H1 (cell line): Measurements from ENCODE around the gene INSM1. TPM values are rescaled to one million over a fixed set of nuclear protein-coding genes. Genes with fewer than 3 reads are reported as not detected.

Source experiments
- CTCF ChIA-PET: fragments of 300-600 bp; sonication (Branson Sonifier 250); formaldehyde crosslinking; loops from one replicate; lab custom pipeline; 2021; ENCODE audit not compliant: partially characterized antibody; lab: Charles Lee
- POLR2A ChIA-PET: fragments of 300-600 bp; sonication (Branson Sonifier 250); formaldehyde crosslinking; loops from one replicate; lab custom pipeline; 2021; ENCODE audit warnings: inconsistent platforms; ENCODE audit not compliant: partially characterized antibody; lab: Charles Lee
- DNase-seq, 2 experiments: peaks; one replicate each; pipeline versions ENCODE4 v3.0.0 to v3.0.0-alpha.2; 2010 to 2022; ENCODE audit warnings: low spot score in 2 of 2, low read depth in 1 of 2, mixed read lengths in 1 of 2
- FAIRE-seq: peaks from 2 replicates; lab custom pipeline; 2011; peaks lifted over from hg19 to GRCh38; lab: Jason Lieb, UNC
- H2AFZ ChIP-seq: 2 replicates; pipeline ENCODE4 v1.8.1; 2012; ENCODE audit warnings: low read length, inconsistent platforms
- H2AK5ac ChIP-seq: 2 replicates; pipeline ENCODE4 v1.6.1; 2013; ENCODE audit warnings: low read depth, low read length
- H2BK120ac ChIP-seq: replicated peaks from 2 replicates; pipeline ENCODE3; 2013; ENCODE audit warnings: low read depth, low read length, inconsistent platforms
- H2BK12ac ChIP-seq: 2 replicates; pipeline ENCODE4 v1.6.1; 2013; ENCODE audit warnings: low read depth, low read length
- H2BK15ac ChIP-seq: 2 replicates; pipeline ENCODE4 v1.6.1; 2013; ENCODE audit warnings: low read length
- H2BK20ac ChIP-seq: 2 replicates; pipeline ENCODE4 v1.6.1; 2013; ENCODE audit warnings: low read length
- H2BK5ac ChIP-seq: 2 replicates; pipeline ENCODE4 v1.6.1; 2013; ENCODE audit warnings: low read depth, low read length
- H3K14ac ChIP-seq: 2 replicates; pipeline ENCODE4 v1.6.1; 2013; ENCODE audit warnings: inconsistent platforms; ENCODE audit not compliant: insufficient read length
- H3K18ac ChIP-seq: 2 replicates; pipeline ENCODE4 v1.6.1; 2013; ENCODE audit warnings: low read length; ENCODE audit errors: extremely low read depth
- H3K23ac ChIP-seq: 2 replicates; pipeline ENCODE4 v1.6.1; 2013; ENCODE audit warnings: inconsistent platforms; ENCODE audit not compliant: insufficient read length
- H3K23me2 ChIP-seq: 2 replicates; pipeline ENCODE4 v1.6.1; 2013; ENCODE audit warnings: low read depth, low read length
- H3K27ac ChIP-seq: 2 replicates; pipeline ENCODE4 v1.6.1; 2011; ENCODE audit warnings: low read depth, low read length, inconsistent platforms
- H3K27me3 ChIP-seq, 4 experiments: replicated peaks in 1 of 4; 1 replicate in 1 of 4; 2 replicates in 3 of 4; pipeline versions ENCODE4 v1.6.1 to v1.8.1; 2011 to 2013; ENCODE audit warnings: low read length in 3 of 4, mild to moderate bottlenecking in 3 of 4, inconsistent platforms in 2 of 4, mixed read lengths in 2 of 4, moderate library complexity in 1 of 4; ENCODE audit not compliant: control insufficient read depth in 3 of 4, insufficient read depth in 3 of 4; ENCODE audit errors: extremely low read depth in 1 of 4
- H3K36me3 ChIP-seq, 4 experiments: 2 replicates each; pipeline versions ENCODE4 v1.6.1 to v1.8.1; 2011 to 2013; ENCODE audit warnings: mild to moderate bottlenecking in 4 of 4, low read length in 3 of 4, moderate library complexity in 2 of 4, control low read depth in 1 of 4, inconsistent platforms in 1 of 4; ENCODE audit not compliant: insufficient read depth in 4 of 4, control insufficient read depth in 2 of 4
- H3K4ac ChIP-seq: replicated peaks from 2 replicates; pipeline ENCODE3; 2013; ENCODE audit warnings: low read length, low read depth, mixed read lengths, inconsistent platforms; ENCODE audit not compliant: insufficient read length
- H3K4me1 ChIP-seq, 4 experiments: replicated peaks in 1 of 4; 1 replicate in 1 of 4; 2 replicates in 3 of 4; pipeline versions ENCODE4 v1.6.1 to v1.8.1; 2011 to 2013; ENCODE audit warnings: low read length in 3 of 4, inconsistent platforms in 2 of 4, mixed read lengths in 1 of 4; ENCODE audit not compliant: insufficient read depth in 4 of 4, control insufficient read depth in 3 of 4
- H3K4me2 ChIP-seq, 2 experiments: 2 replicates each; pipeline versions ENCODE4 v1.6.1 to v1.8.1; 2011 to 2013; ENCODE audit warnings: low read depth in 2 of 2, low read length in 2 of 2, control low read depth in 1 of 2, inconsistent platforms in 1 of 2, mild to moderate bottlenecking in 1 of 2; ENCODE audit not compliant: insufficient read depth in 1 of 2
- H3K4me3 ChIP-seq, 4 experiments: fragments of 200-600, 300-600 bp in 1 of 4; sonication (generic), shearing (Covaris generic), sonication (Bioruptor Twin) in 1 of 4; 2 replicates each; pipeline versions ENCODE4 v1.5.1 to v1.8.1; 2011 to 2016; ENCODE audit warnings: low read length in 4 of 4, low read depth in 3 of 4, control low read depth in 2 of 4, inconsistent platforms in 2 of 4, mild to moderate bottlenecking in 2 of 4, mixed read lengths in 1 of 4, moderate library complexity in 1 of 4; ENCODE audit not compliant: insufficient read depth in 2 of 4; ENCODE audit errors: extremely low read depth in 1 of 4
- H3K56ac ChIP-seq: replicated peaks from 2 replicates; pipeline ENCODE3; 2013; ENCODE audit warnings: low read depth, mild to moderate bottlenecking, mixed read lengths, low read length, inconsistent platforms; ENCODE audit not compliant: insufficient read length
- H3K79me1 ChIP-seq: 2 replicates; pipeline ENCODE4 v1.6.1; 2013; ENCODE audit warnings: low read depth, low read length, control low read depth
- H3K79me2 ChIP-seq, 2 experiments: 2 replicates each; pipeline versions ENCODE4 v1.6.1 to v1.8.1; 2012 to 2013; ENCODE audit warnings: low read length in 2 of 2, mild to moderate bottlenecking in 2 of 2, inconsistent platforms in 1 of 2; ENCODE audit not compliant: insufficient read depth in 2 of 2, control insufficient read depth in 1 of 2
- H3K9ac ChIP-seq, 4 experiments: replicated peaks in 1 of 4; 1 replicate in 1 of 4; 2 replicates in 3 of 4; pipeline versions ENCODE4 v1.6.1 to v1.8.1; 2011 to 2013; ENCODE audit warnings: low read depth in 3 of 4, low read length in 3 of 4, control low read depth in 2 of 4, mild to moderate bottlenecking in 2 of 4, moderate library complexity in 2 of 4, inconsistent platforms in 1 of 4; ENCODE audit errors: extremely low read depth in 1 of 4
- H3K9me3 ChIP-seq, 2 experiments: 2 replicates each; pipeline versions ENCODE4 v1.6.1 to v1.8.1; 2012 to 2013; ENCODE audit warnings: mild to moderate bottlenecking in 2 of 2, moderate library complexity in 2 of 2, control low read depth in 1 of 2, inconsistent platforms in 1 of 2, low read depth in 1 of 2, low read length in 1 of 2, mixed read lengths in 1 of 2; ENCODE audit not compliant: insufficient read depth in 2 of 2
- H4K20me1 ChIP-seq, 2 experiments: replicated peaks in 1 of 2; 2 replicates each; pipeline versions ENCODE3 to v1.8.1; 2011 to 2013; ENCODE audit warnings: inconsistent platforms in 2 of 2, low read length in 2 of 2, mild to moderate bottlenecking in 1 of 2; ENCODE audit not compliant: insufficient read depth in 2 of 2, control insufficient read depth in 1 of 2
- H4K5ac ChIP-seq: 2 replicates; pipeline ENCODE4 v1.6.1; 2013; ENCODE audit warnings: low read length, low read depth, mixed read lengths, inconsistent platforms; ENCODE audit not compliant: insufficient read length
- H4K8ac ChIP-seq: 2 replicates; pipeline ENCODE4 v1.8.0; 2013; ENCODE audit warnings: mild to moderate bottlenecking, moderate library complexity, low read length, inconsistent platforms; ENCODE audit not compliant: insufficient read depth; ENCODE audit errors: extremely low read depth
- H4K91ac ChIP-seq: replicated peaks from 2 replicates; pipeline ENCODE3; 2013; ENCODE audit warnings: low read length, mixed read lengths, inconsistent platforms; ENCODE audit not compliant: insufficient read length
- CEBPB ChIP-seq: IDR thresholded peaks from 2 replicates; pipeline ENCODE4 v1.6.1; 2012; ENCODE audit warnings: low read depth, low read length
- EZH2 ChIP-seq: fragments of 200-600 bp; sonication (generic); IDR thresholded peaks from 2 replicates; pipeline ENCODE4 v1.7.1; 2012; ENCODE audit warnings: low read depth, mild to moderate bottlenecking, moderate library complexity, low read length, inconsistent platforms; ENCODE audit not compliant: severe bottlenecking
- GTF2F1 ChIP-seq: IDR thresholded peaks from 2 replicates; pipeline ENCODE4 v1.6.1; 2012; ENCODE audit warnings: low read depth, low read length, improper control_type of control experiment, borderline replicate concordance
- JUN ChIP-seq: IDR thresholded peaks from 2 replicates; pipeline ENCODE4 v1.6.1; 2011; ENCODE audit warnings: low read depth, mild to moderate bottlenecking, improper control_type of control experiment, low read length
- MAX ChIP-seq: IDR thresholded peaks from 2 replicates; pipeline ENCODE4 v1.6.1; 2012; ENCODE audit warnings: inconsistent platforms
- NRF1 ChIP-seq: IDR thresholded peaks from 2 replicates; pipeline ENCODE4 v1.6.1; 2011; ENCODE audit warnings: mild to moderate bottlenecking, low read depth, low read length, improper control_type of control experiment
- SP4 ChIP-seq: IDR thresholded peaks from 2 replicates; pipeline ENCODE4 v1.6.1; 2012; ENCODE audit warnings: low read length, inconsistent platforms
- TAF7 ChIP-seq: optimal IDR thresholded peaks from 2 replicates; pipeline ENCODE3; 2011; ENCODE audit warnings: low read depth, mild to moderate bottlenecking, inconsistent platforms, low read length, moderate library complexity, borderline replicate concordance
- ZNF274 ChIP-seq: IDR thresholded peaks from 2 replicates; pipeline ENCODE4 v1.7.0; 2012; ENCODE audit warnings: low read length, borderline replicate concordance; ENCODE audit errors: extremely low read depth
- WGBS, 2 experiments: shearing (Covaris generic) in 1 of 2; methylation state at CpG; one replicate each; pipeline versions ENCODE4 v1.1.6 to v1.1.7; 2013 to 2015; ENCODE audit warnings: low lambda C conversion rate in 2 of 2, mixed read lengths in 2 of 2, inconsistent platforms in 1 of 2, low coverage in 1 of 2, missing lambda C conversion rate in 1 of 2; ENCODE audit not compliant: insufficient replicate concordance in 2 of 2, insufficient coverage in 1 of 2, insufficient read length in 1 of 2; ENCODE audit errors: extremely low coverage in 1 of 2, missing lambda C conversion rate in 1 of 2; 5-methylcytosine and 5-hydroxymethylcytosine counted together
- polyA plus RNA-seq, 7 experiments: library from polyadenylated mRNA; depleted of rRNA in 3 of 7; stranded (reverse) in 5 of 7; unstranded in 2 of 7; fragments of >200 nt in 5 of 7; fragments of 200-250 nt in 2 of 7; gene quantifications; 1 replicate in 5 of 7; 2 replicates in 1 of 7; 4 replicates in 1 of 7; pipeline versions ENCODE4 v1.2.1 to v1.2.3, GENCODE V29; 2011 to 2013; ENCODE audit warnings: missing spikeins in 2 of 7, mixed read lengths in 2 of 7
- total RNA-seq: library from RNA; stranded (reverse); fragmentation: NEBNext Ultra II Directional; extraction: Animal tissue kit (Norgen Biotek cat#: 25700); gene quantifications from 2 replicates; pipeline ENCODE4 v1.2.1, GENCODE V29; 2021

INSM1 gene
- total and polyA plus RNA-seq, 2 of the 8 experiments (the other 6 are each of a cell fraction or from before 2014, with no cell fraction given), result 0.86 to 2.5 TPM

GRCh38 chr20:20343932-20344331, 24.0 kb upstream of the INSM1 start:
- H3K18ac ChIP-seq, result no peak overlapping the region
- H2BK12ac ChIP-seq, result no peak overlapping the region
- H2BK5ac ChIP-seq, result no peak overlapping the region
- no peak for TF ChIP-seq ZNF274
- no peak for TF ChIP-seq MAX
- no peak for TF ChIP-seq NRF1
- TF ChIP-seq SP4, result no peak
- no peak for TF ChIP-seq TAF7
- TF ChIP-seq GTF2F1, result no peak
- no peak for TF ChIP-seq EZH2
- TF ChIP-seq JUN, result no peak
- no peak for TF ChIP-seq CEBPB
- no peak overlapping the region for H2BK20ac ChIP-seq
- WGBS, 2 experiments, result 89% methylated on average over 7 of the region's 7 CpGs; no CpG with 5 or more reads in 1 of the 2 experiments
- ChIA-PET CTCF (interaction anchor here (1.3 kb wide), 1 partner anchor 66 kb away, joined by 3 read pairs; no protein-coding TSS in a partner anchor), POLR2A (no interaction called here)
- H4K8ac ChIP-seq, result no peak overlapping the region
- H3K14ac ChIP-seq, result no peak overlapping the region
- no peaks in the 10 kb centered on the region for H3K36me3 ChIP-seq
- H3K4ac ChIP-seq, result no peak overlapping the region
- H2AK5ac ChIP-seq, result no peak overlapping the region
- no peak overlapping the region for H3K23ac ChIP-seq
- no peaks in the 10 kb centered on the region for H4K20me1 ChIP-seq
- no peaks in the 10 kb centered on the region for H3K4me1 ChIP-seq
- no peaks in the 10 kb centered on the region for H3K9me3 ChIP-seq
- FAIRE-seq (no peak), DNase-seq (no peak)
- no peak overlapping the region for H2BK15ac ChIP-seq
- H3K4me3 ChIP-seq, result no peak overlapping the region
- no peak overlapping the region for H4K91ac ChIP-seq
- no peak overlapping the region for H3K56ac ChIP-seq
- no peak overlapping the region for H3K27ac ChIP-seq
- no peak overlapping the region for H2AFZ ChIP-seq
- H3K4me2 ChIP-seq, result no peak overlapping the region
- H3K27me3 ChIP-seq, result no peaks in the 10 kb centered on the region
- no peaks in the 10 kb centered on the region for H3K79me1 ChIP-seq
- no peaks in the 10 kb centered on the region for H3K79me2 ChIP-seq
- H3K9ac ChIP-seq, result no peak overlapping the region
- H4K5ac ChIP-seq, result no peak overlapping the region
- no peaks in the 10 kb centered on the region for H3K23me2 ChIP-seq
- H2BK120ac ChIP-seq, result no peak overlapping the region
